ENCODE data around the gene CDCA5. TPM values are rescaled to one million over a fixed set of nuclear protein-coding genes. Genes with fewer than 3 reads are reported as not detected.

Gene CDCA5
- total RNA-seq, 1 donor from 2014 or later = 2.0 TPM

GRCh38 chr11:65107078-65107477, 23.2 kb upstream of the CDCA5 start:
- no peak for DNase-seq (ENCODE audit: low read depth in 2 of 2)

GRCh38 chr11:65104628-65105027, 20.8 kb upstream of the CDCA5 start:
- no peak for DNase-seq (ENCODE audit: low read depth in 2 of 2)

GRCh38 chr11:65103476-65103875, 19.6 kb upstream of the CDCA5 start:
- no peak for DNase-seq (ENCODE audit: low read depth in 2 of 2)

- peak in 1 of 2 donors; percentile 82 for DNase-seq (ENCODE audit: low read depth in 2 of 2)
These were observed 18.6 kb upstream of the CDCA5 start for GRCh38 chr11:65102142-65103095.

- DNase-seq (ENCODE audit: low read depth in 2 of 2) = no peak
These were observed 17.0 kb upstream of the CDCA5 start for GRCh38 chr11:65100674-65101350.

GRCh38 chr11:65096926-65097325, 13.1 kb upstream of the CDCA5 start:
- no peak for DNase-seq (ENCODE audit: low read depth in 2 of 2)

- DNase-seq (ENCODE audit: low read depth in 2 of 2) = peak; percentile 90 to 95
These were observed 12.3 kb upstream of the CDCA5 start, which contains the start of gene VPS51 for GRCh38 chr11:65095974-65096806. VPS51 (plus strand) TSS chr11:65096214; CDS start chr11:65096251, 37 bp downstream.

GRCh38 chr11:65095427-65095826, 11.6 kb upstream of the CDCA5 start:
- DNase-seq (ENCODE audit: low read depth in 2 of 2) = no peak

- no peak for DNase-seq (ENCODE audit: low read depth in 2 of 2)
These were observed 6.8 kb upstream of the CDCA5 start for GRCh38 chr11:65090628-65091027.

GRCh38 chr11:65089621-65090020, 5.8 kb upstream of the CDCA5 start:
- DNase-seq (ENCODE audit: low read depth in 2 of 2) = no peak

- DNase-seq (ENCODE audit: low read depth in 2 of 2) = no peak
These were observed 4.0 kb upstream of the CDCA5 start for GRCh38 chr11:65087827-65088226.

- DNase-seq (ENCODE audit: low read depth in 2 of 2) = no peak
These were observed 3.4 kb upstream of the CDCA5 start for GRCh38 chr11:65087216-65087615.

GRCh38 chr11:65086809-65087208, 3.0 kb upstream of the CDCA5 start:
- no peak for DNase-seq (ENCODE audit: low read depth in 2 of 2)

GRCh38 chr11:65085446-65085845, 1.6 kb upstream of the CDCA5 start:
- no peak for DNase-seq (ENCODE audit: low read depth in 2 of 2)

GRCh38 chr11:65084598-65085375, 947 bp upstream of the CDCA5 start:
- no peak for DNase-seq (ENCODE audit: low read depth in 2 of 2)

GRCh38 chr11:65083134-65083833, 556 bp downstream of the CDCA5 start:
- DNase-seq (ENCODE audit: low read depth in 2 of 2) = no peak

GRCh38 chr11:65078786-65079342, 5.0 kb downstream of the CDCA5 start:
- DNase-seq (ENCODE audit: low read depth in 2 of 2) = no peak

- peak; percentile 42 to 69 for DNase-seq (ENCODE audit: low read depth in 2 of 2)
These were observed 5.7 kb downstream of the CDCA5 start for GRCh38 chr11:65078151-65078550.

GRCh38 chr11:65077451-65077850, 6.4 kb downstream of the CDCA5 start:
- DNase-seq (ENCODE audit: low read depth in 2 of 2) = no peak

- DNase-seq (ENCODE audit: low read depth in 2 of 2) = no peak
These were observed 11.2 kb downstream of the CDCA5 start for GRCh38 chr11:65072631-65072966.

Measured in lung microvascular endothelial cell (primary cell).